ENCODE data around the gene GPR176.

Gene GPR176

GRCh38 chr15:39919748-39920509, at the start of gene GPR176:
TSS of gene GPR176 (minus strand) at chr15:39920266. CDS start at chr15:39920026, 240 bp downstream.
- Histone ChIP-seq H3K27ac (ENCODE audit: low read depth, low read length) (peak within 1 kb of the TSS; percentile 98), H3K27me3 (ENCODE audit: insufficient read depth, low read length) (no peaks in the 10 kb centered on the region), H3K36me3 (ENCODE audit: insufficient read depth, low read length) (peaks cover 18% of the 10 kb centered on the region), H3K4me3 (ENCODE audit: low read depth, low read length) (peak within 1 kb of the TSS; percentile 95), H3K79me2 (ENCODE audit: control insufficient read depth, insufficient read depth, low read length, unreplicated experiment) (peaks cover 43% of the 10 kb centered on the region), H2AFZ (ENCODE audit: low read length, unreplicated experiment) (peak within 1 kb of the TSS; percentile 94), H3K4me1 (ENCODE audit: control insufficient read depth, insufficient read depth, low read length, unreplicated experiment) (peaks cover 20% of the 10 kb centered on the region)

GRCh38 chr15:39969002-39969394, 48.9 kb upstream of the GPR176 start:
- H3K36me3 ChIP-seq (ENCODE audit: insufficient read depth, low read length) = peaks cover 44% of the 10 kb centered on the region
- peaks cover 6% of the 10 kb centered on the region for H3K79me2 ChIP-seq (ENCODE audit: control insufficient read depth, insufficient read depth, low read length, unreplicated experiment)
- no peak overlapping the region for H2AFZ ChIP-seq (ENCODE audit: low read length, unreplicated experiment)
- peaks cover 11% of the 10 kb centered on the region for H3K4me1 ChIP-seq (ENCODE audit: control insufficient read depth, insufficient read depth, low read length, unreplicated experiment)
- no peak overlapping the region for H3K4me3 ChIP-seq (ENCODE audit: low read depth, low read length)
- no peaks in the 10 kb centered on the region for H3K27me3 ChIP-seq (ENCODE audit: insufficient read depth, low read length)
- no peak overlapping the region for H3K27ac ChIP-seq (ENCODE audit: low read depth, low read length)

- Histone ChIP-seq H3K27me3 (ENCODE audit: insufficient read depth, low read length) (no peaks in the 10 kb centered on the region), H3K27ac (ENCODE audit: low read depth, low read length) (no peak overlapping the region), H3K4me3 (ENCODE audit: low read depth, low read length) (no peak overlapping the region), H3K79me2 (ENCODE audit: control insufficient read depth, insufficient read depth, low read length, unreplicated experiment) (peaks cover 6% of the 10 kb centered on the region), H3K4me1 (ENCODE audit: control insufficient read depth, insufficient read depth, low read length, unreplicated experiment) (peaks cover 11% of the 10 kb centered on the region), H3K36me3 (ENCODE audit: insufficient read depth, low read length) (peaks cover 50% of the 10 kb centered on the region), H2AFZ (ENCODE audit: low read length, unreplicated experiment) (no peak overlapping the region)
These were observed 48.4 kb upstream of the GPR176 start for GRCh38 chr15:39968273-39969001.

GRCh38 chr15:39966521-39966920, 46.5 kb upstream of the GPR176 start:
- no peaks in the 10 kb centered on the region for H3K27me3 ChIP-seq (ENCODE audit: insufficient read depth, low read length)
- no peak overlapping the region for H3K4me3 ChIP-seq (ENCODE audit: low read depth, low read length)
- peaks cover 52% of the 10 kb centered on the region for H3K36me3 ChIP-seq (ENCODE audit: insufficient read depth, low read length)
- H3K4me1 ChIP-seq (ENCODE audit: control insufficient read depth, insufficient read depth, low read length, unreplicated experiment) = peaks cover 11% of the 10 kb centered on the region
- no peak overlapping the region for H2AFZ ChIP-seq (ENCODE audit: low read length, unreplicated experiment)
- peaks cover 6% of the 10 kb centered on the region for H3K79me2 ChIP-seq (ENCODE audit: control insufficient read depth, insufficient read depth, low read length, unreplicated experiment)
- H3K27ac ChIP-seq (ENCODE audit: low read depth, low read length) = no peak overlapping the region

- peaks cover 60% of the 10 kb centered on the region for H3K36me3 ChIP-seq (ENCODE audit: insufficient read depth, low read length)
- no peaks in the 10 kb centered on the region for H3K4me1 ChIP-seq (ENCODE audit: control insufficient read depth, insufficient read depth, low read length, unreplicated experiment)
- H2AFZ ChIP-seq (ENCODE audit: low read length, unreplicated experiment) = no peak overlapping the region
- no peaks in the 10 kb centered on the region for H3K79me2 ChIP-seq (ENCODE audit: control insufficient read depth, insufficient read depth, low read length, unreplicated experiment)
- no peak overlapping the region for H3K4me3 ChIP-seq (ENCODE audit: low read depth, low read length)
- H3K27ac ChIP-seq (ENCODE audit: low read depth, low read length) = no peak overlapping the region
- no peaks in the 10 kb centered on the region for H3K27me3 ChIP-seq (ENCODE audit: insufficient read depth, low read length)
These were observed 43.7 kb upstream of the GPR176 start for GRCh38 chr15:39963786-39964185.

- Histone ChIP-seq H3K27me3 (ENCODE audit: insufficient read depth, low read length) (no peaks in the 10 kb centered on the region), H3K36me3 (ENCODE audit: insufficient read depth, low read length) (peaks cover 54% of the 10 kb centered on the region), H3K4me3 (ENCODE audit: low read depth, low read length) (no peak overlapping the region), H3K27ac (ENCODE audit: low read depth, low read length) (no peak overlapping the region), H3K4me1 (ENCODE audit: control insufficient read depth, insufficient read depth, low read length, unreplicated experiment) (no peaks in the 10 kb centered on the region), H3K79me2 (ENCODE audit: control insufficient read depth, insufficient read depth, low read length, unreplicated experiment) (no peaks in the 10 kb centered on the region), H2AFZ (ENCODE audit: low read length, unreplicated experiment) (no peak overlapping the region)
These were observed 41.0 kb upstream of the GPR176 start for GRCh38 chr15:39961051-39961450.

GRCh38 chr15:39960411-39960810, 40.3 kb upstream of the GPR176 start:
- Histone ChIP-seq H3K79me2 (ENCODE audit: control insufficient read depth, insufficient read depth, low read length, unreplicated experiment) (no peaks in the 10 kb centered on the region), H3K4me3 (ENCODE audit: low read depth, low read length) (no peak overlapping the region), H2AFZ (ENCODE audit: low read length, unreplicated experiment) (no peak overlapping the region), H3K4me1 (ENCODE audit: control insufficient read depth, insufficient read depth, low read length, unreplicated experiment) (no peaks in the 10 kb centered on the region), H3K27me3 (ENCODE audit: insufficient read depth, low read length) (no peaks in the 10 kb centered on the region), H3K27ac (ENCODE audit: low read depth, low read length) (no peak overlapping the region), H3K36me3 (ENCODE audit: insufficient read depth, low read length) (peaks cover 51% of the 10 kb centered on the region)

GRCh38 chr15:39959411-39959810, 39.3 kb upstream of the GPR176 start:
- Histone ChIP-seq H3K79me2 (ENCODE audit: control insufficient read depth, insufficient read depth, low read length, unreplicated experiment) (no peaks in the 10 kb centered on the region), H3K36me3 (ENCODE audit: insufficient read depth, low read length) (peaks cover 55% of the 10 kb centered on the region), H3K27ac (ENCODE audit: low read depth, low read length) (no peak overlapping the region), H3K4me3 (ENCODE audit: low read depth, low read length) (no peak overlapping the region), H2AFZ (ENCODE audit: low read length, unreplicated experiment) (no peak overlapping the region), H3K4me1 (ENCODE audit: control insufficient read depth, insufficient read depth, low read length, unreplicated experiment) (no peaks in the 10 kb centered on the region), H3K27me3 (ENCODE audit: insufficient read depth, low read length) (no peaks in the 10 kb centered on the region)

GRCh38 chr15:39957481-39957880, 37.4 kb upstream of the GPR176 start:
- Histone ChIP-seq H2AFZ (ENCODE audit: low read length, unreplicated experiment) (no peak overlapping the region), H3K4me1 (ENCODE audit: control insufficient read depth, insufficient read depth, low read length, unreplicated experiment) (no peaks in the 10 kb centered on the region), H3K4me3 (ENCODE audit: low read depth, low read length) (no peak overlapping the region), H3K27ac (ENCODE audit: low read depth, low read length) (no peak overlapping the region), H3K27me3 (ENCODE audit: insufficient read depth, low read length) (no peaks in the 10 kb centered on the region), H3K79me2 (ENCODE audit: control insufficient read depth, insufficient read depth, low read length, unreplicated experiment) (no peaks in the 10 kb centered on the region), H3K36me3 (ENCODE audit: insufficient read depth, low read length) (peaks cover 44% of the 10 kb centered on the region)

- H3K4me3 ChIP-seq (ENCODE audit: low read depth, low read length) = no peak overlapping the region
- no peak overlapping the region for H2AFZ ChIP-seq (ENCODE audit: low read length, unreplicated experiment)
- H3K36me3 ChIP-seq (ENCODE audit: insufficient read depth, low read length) = peaks cover 43% of the 10 kb centered on the region
- no peak overlapping the region for H3K27ac ChIP-seq (ENCODE audit: low read depth, low read length)
- H3K79me2 ChIP-seq (ENCODE audit: control insufficient read depth, insufficient read depth, low read length, unreplicated experiment) = no peaks in the 10 kb centered on the region
- no peaks in the 10 kb centered on the region for H3K4me1 ChIP-seq (ENCODE audit: control insufficient read depth, insufficient read depth, low read length, unreplicated experiment)
- no peaks in the 10 kb centered on the region for H3K27me3 ChIP-seq (ENCODE audit: insufficient read depth, low read length)
These were observed 33.5 kb upstream of the GPR176 start for GRCh38 chr15:39953521-39953920.

GRCh38 chr15:39951561-39951960, 31.5 kb upstream of the GPR176 start:
- Histone ChIP-seq H2AFZ (ENCODE audit: low read length, unreplicated experiment) (no peak overlapping the region), H3K79me2 (ENCODE audit: control insufficient read depth, insufficient read depth, low read length, unreplicated experiment) (no peaks in the 10 kb centered on the region), H3K4me1 (ENCODE audit: control insufficient read depth, insufficient read depth, low read length, unreplicated experiment) (peaks cover 8% of the 10 kb centered on the region), H3K36me3 (ENCODE audit: insufficient read depth, low read length) (peaks cover 35% of the 10 kb centered on the region), H3K4me3 (ENCODE audit: low read depth, low read length) (no peak overlapping the region), H3K27ac (ENCODE audit: low read depth, low read length) (no peak overlapping the region), H3K27me3 (ENCODE audit: insufficient read depth, low read length) (no peaks in the 10 kb centered on the region)

Data from ACC112 (cell line).